GM21360 (cell line): ENCODE results near the gene HNRNPA1.

Experiments
- ATAC-seq: cut with Tn5 transposase; IDR thresholded peaks from one replicate; pipeline ENCODE4 v1.9.1; 2021; ENCODE audit warnings: mild to moderate bottlenecking, moderate library complexity; ENCODE audit not compliant: unreplicated experiment

HNRNPA1 gene

DNA sequence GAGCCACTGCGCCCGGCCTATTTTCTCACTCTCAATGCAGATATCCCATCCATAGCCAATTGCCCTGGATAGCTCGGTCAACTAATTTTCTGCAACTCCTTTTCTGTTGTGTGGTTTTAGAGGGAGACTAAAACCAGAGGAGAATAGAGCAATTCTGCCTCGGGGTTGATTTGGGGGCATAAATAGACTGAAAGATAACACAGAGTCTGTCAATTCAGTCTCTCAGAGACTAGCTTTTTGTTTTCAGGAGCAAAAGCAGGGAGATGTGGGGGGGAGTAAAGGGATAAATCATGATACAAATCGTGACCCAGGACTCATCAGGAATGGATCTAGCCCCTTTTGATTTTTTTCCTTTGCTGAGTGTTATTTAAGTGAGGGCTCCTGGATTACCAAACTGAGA, 50.9 kb downstream of the HNRNPA1 start:
- no peak for ATAC-seq

DNA sequence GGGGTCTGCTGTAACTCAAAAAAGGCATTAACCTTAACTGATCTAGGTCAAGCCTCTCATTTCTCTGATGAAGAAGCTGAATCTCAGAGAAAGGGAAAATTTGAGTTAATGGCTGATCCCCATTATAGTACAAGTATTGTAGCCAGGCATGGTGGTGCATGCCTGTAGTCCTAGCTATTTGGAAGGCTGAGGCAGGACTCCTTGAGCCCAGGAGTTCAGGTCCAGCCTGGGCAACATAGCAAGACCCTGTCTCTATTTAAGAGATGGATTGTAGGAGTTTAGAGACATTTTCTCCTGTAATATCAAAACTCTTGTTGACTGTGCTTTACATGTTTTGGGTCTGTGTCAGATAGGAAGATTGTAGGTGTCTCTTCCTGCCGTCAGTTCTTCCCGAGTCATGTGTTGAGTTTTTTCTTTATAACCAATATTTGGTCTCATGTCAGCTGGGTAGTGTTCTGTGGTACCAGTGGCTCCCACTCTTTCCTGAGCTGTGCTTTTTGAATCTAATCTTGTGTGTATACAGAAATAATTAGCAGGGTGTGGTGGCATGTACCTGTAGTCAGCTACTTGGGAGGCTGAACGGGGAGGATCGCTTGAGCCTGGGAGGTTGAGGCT, 53.0 kb downstream of the HNRNPA1 start:
- no peak for ATAC-seq
